Measurements from ENCODE around the gene INPP5E.
"Not testable (repeated sequence)": the region's sequence is repeated elsewhere in the genome, so short reads cannot be mapped to it uniquely, and the experiment has no call there.

The INPP5E gene

GRCh38 chr9:136429683-136430491, 9.8 kb downstream of the INPP5E start:
- H3K4me1 ChIP-seq (ENCODE audit: control insufficient read depth, insufficient read depth, low read length), result no peaks in the 10 kb centered on the region
- H3K36me3 ChIP-seq (ENCODE audit: control insufficient read depth, insufficient read depth, low read length), result no peaks in the 10 kb centered on the region
- H3K9ac ChIP-seq (ENCODE audit: low read length), result no peak overlapping the region
- no peaks in the 10 kb centered on the region for H3K9me3 ChIP-seq (ENCODE audit: control insufficient read depth, low read length)
- no peak overlapping the region for H3K4me3 ChIP-seq (ENCODE audit: low read length)
- H3K27me3 ChIP-seq (ENCODE audit: control insufficient read depth, insufficient read depth, low read length), result no peaks in the 10 kb centered on the region

- H3K36me3 ChIP-seq (ENCODE audit: control insufficient read depth, insufficient read depth, low read length), result no peaks in the 10 kb centered on the region
These were observed 10.5 kb downstream of the INPP5E start for GRCh38 chr9:136429075-136429628.

GRCh38 chr9:136426787-136427186, 12.9 kb downstream of the INPP5E start:
- Histone ChIP-seq H3K4me1 (ENCODE audit: control insufficient read depth, insufficient read depth, low read length) (no peaks in the 10 kb centered on the region), H3K9me3 (ENCODE audit: control insufficient read depth, low read length) (no peaks in the 10 kb centered on the region), H3K4me3 (ENCODE audit: low read length) (no peak overlapping the region), H3K9ac (ENCODE audit: low read length) (no peak overlapping the region), H3K27me3 (ENCODE audit: control insufficient read depth, insufficient read depth, low read length) (no peaks in the 10 kb centered on the region), H3K36me3 (ENCODE audit: control insufficient read depth, insufficient read depth, low read length) (no peaks in the 10 kb centered on the region)

More at GRCh38 chr9:136429075-136429628, 10.5 kb downstream of the INPP5E start:
- Histone ChIP-seq H3K9me3 (ENCODE audit: control insufficient read depth, low read length) (no peaks in the 10 kb centered on the region), H3K4me1 (ENCODE audit: control insufficient read depth, insufficient read depth, low read length) (no peaks in the 10 kb centered on the region), H3K4me3 (ENCODE audit: low read length) (no peak overlapping the region), H3K9ac (ENCODE audit: low read length) (no peak overlapping the region), H3K27me3 (ENCODE audit: control insufficient read depth, insufficient read depth, low read length) (no peaks in the 10 kb centered on the region)

- H3K4me3 ChIP-seq (ENCODE audit: low read length); H3K27me3 ChIP-seq (ENCODE audit: control insufficient read depth, insufficient read depth, low read length); H3K9me3 ChIP-seq (ENCODE audit: control insufficient read depth, low read length); H3K9ac ChIP-seq (ENCODE audit: low read length); H3K36me3 ChIP-seq (ENCODE audit: control insufficient read depth, insufficient read depth, low read length); H3K4me1 ChIP-seq (ENCODE audit: control insufficient read depth, insufficient read depth, low read length): not testable (repeated sequence)
These were observed 14.3 kb downstream of the INPP5E start for GRCh38 chr9:136425367-136425766.

GRCh38 chr9:136424750-136425362, 14.8 kb downstream of the INPP5E start:
- Histone ChIP-seq H3K4me1 (ENCODE audit: control insufficient read depth, insufficient read depth, low read length) (no peaks in the 10 kb centered on the region), H3K36me3 (ENCODE audit: control insufficient read depth, insufficient read depth, low read length) (no peaks in the 10 kb centered on the region)

GRCh38 chr9:136423432-136424146, 16.1 kb downstream of the INPP5E start:
- Histone ChIP-seq H3K36me3 (ENCODE audit: control insufficient read depth, insufficient read depth, low read length) (peaks cover under 1% of the 10 kb centered on the region), H3K4me1 (ENCODE audit: control insufficient read depth, insufficient read depth, low read length) (no peaks in the 10 kb centered on the region), H3K4me3 (ENCODE audit: low read length) (no peak overlapping the region), H3K9me3 (ENCODE audit: control insufficient read depth, low read length) (no peaks in the 10 kb centered on the region), H3K9ac (ENCODE audit: low read length) (no peak overlapping the region), H3K27me3 (ENCODE audit: control insufficient read depth, insufficient read depth, low read length) (no peaks in the 10 kb centered on the region)

More at GRCh38 chr9:136424750-136425362, 14.8 kb downstream of the INPP5E start:
- H3K27me3 ChIP-seq (ENCODE audit: control insufficient read depth, insufficient read depth, low read length), result no peaks in the 10 kb centered on the region
- H3K4me3 ChIP-seq (ENCODE audit: low read length), result no peak overlapping the region
- H3K9ac ChIP-seq (ENCODE audit: low read length), result no peak overlapping the region
- no peaks in the 10 kb centered on the region for H3K9me3 ChIP-seq (ENCODE audit: control insufficient read depth, low read length)

- no peaks in the 10 kb centered on the region for H3K27me3 ChIP-seq (ENCODE audit: control insufficient read depth, insufficient read depth, low read length)
- H3K36me3 ChIP-seq (ENCODE audit: control insufficient read depth, insufficient read depth, low read length), result peaks cover 8% of the 10 kb centered on the region
These were observed 16.8 kb downstream of the INPP5E start for GRCh38 chr9:136422876-136423275.

GRCh38 chr9:136421791-136422190, 17.9 kb downstream of the INPP5E start:
- H3K4me1 ChIP-seq (ENCODE audit: control insufficient read depth, insufficient read depth, low read length), result no peaks in the 10 kb centered on the region
- no peaks in the 10 kb centered on the region for H3K9me3 ChIP-seq (ENCODE audit: control insufficient read depth, low read length)
- H3K4me3 ChIP-seq (ENCODE audit: low read length), result no peak overlapping the region
- no peaks in the 10 kb centered on the region for H3K27me3 ChIP-seq (ENCODE audit: control insufficient read depth, insufficient read depth, low read length)
- H3K9ac ChIP-seq (ENCODE audit: low read length), result no peak overlapping the region
- H3K36me3 ChIP-seq (ENCODE audit: control insufficient read depth, insufficient read depth, low read length), result peaks cover 9% of the 10 kb centered on the region

More at GRCh38 chr9:136422876-136423275, 16.8 kb downstream of the INPP5E start:
- Histone ChIP-seq H3K4me1 (ENCODE audit: control insufficient read depth, insufficient read depth, low read length) (no peaks in the 10 kb centered on the region), H3K9me3 (ENCODE audit: control insufficient read depth, low read length) (no peaks in the 10 kb centered on the region), H3K9ac (ENCODE audit: low read length) (no peak overlapping the region), H3K4me3 (ENCODE audit: low read length) (no peak overlapping the region)

GRCh38 chr9:136419092-136419420, 20.6 kb downstream of the INPP5E start:
- peaks cover 15% of the 10 kb centered on the region for H3K36me3 ChIP-seq (ENCODE audit: control insufficient read depth, insufficient read depth, low read length)

GRCh38 chr9:136418182-136419091, 21.2 kb downstream of the INPP5E start:
- Histone ChIP-seq H3K9me3 (ENCODE audit: control insufficient read depth, low read length) (no peaks in the 10 kb centered on the region), H3K9ac (ENCODE audit: low read length) (no peak overlapping the region), H3K4me3 (ENCODE audit: low read length) (no peak overlapping the region), H3K27me3 (ENCODE audit: control insufficient read depth, insufficient read depth, low read length) (no peaks in the 10 kb centered on the region), H3K36me3 (ENCODE audit: control insufficient read depth, insufficient read depth, low read length) (peaks cover 18% of the 10 kb centered on the region), H3K4me1 (ENCODE audit: control insufficient read depth, insufficient read depth, low read length) (no peaks in the 10 kb centered on the region)

More at GRCh38 chr9:136419092-136419420, 20.6 kb downstream of the INPP5E start:
- no peak overlapping the region for H3K9ac ChIP-seq (ENCODE audit: low read length)
- H3K4me1 ChIP-seq (ENCODE audit: control insufficient read depth, insufficient read depth, low read length), result no peaks in the 10 kb centered on the region
- H3K27me3 ChIP-seq (ENCODE audit: control insufficient read depth, insufficient read depth, low read length), result no peaks in the 10 kb centered on the region
- H3K4me3 ChIP-seq (ENCODE audit: low read length), result no peak overlapping the region
- H3K9me3 ChIP-seq (ENCODE audit: control insufficient read depth, low read length), result no peaks in the 10 kb centered on the region

- Histone ChIP-seq H3K4me3 (ENCODE audit: low read length) (no peak overlapping the region), H3K9ac (ENCODE audit: low read length) (no peak overlapping the region), H3K4me1 (ENCODE audit: control insufficient read depth, insufficient read depth, low read length) (peaks cover 2% of the 10 kb centered on the region), H3K27me3 (ENCODE audit: control insufficient read depth, insufficient read depth, low read length) (no peaks in the 10 kb centered on the region), H3K36me3 (ENCODE audit: control insufficient read depth, insufficient read depth, low read length) (peaks cover 26% of the 10 kb centered on the region), H3K9me3 (ENCODE audit: control insufficient read depth, low read length) (no peaks in the 10 kb centered on the region)
These were observed 22.7 kb downstream of the INPP5E start for GRCh38 chr9:136416914-136417313.
